Activated CD4-positive, CD25-positive, alpha-beta regulatory T cell treated with anti-CD3 and anti-CD28 coated beads, Interleukin-2, amount 50 U/mL, for 24 hours (primary cell): ENCODE results near the gene STK17B.

Experiments used
- ATAC-seq, 2 donors: fragments of 150-1000 bp; cut with Tn5 transposase; one replicate each; pipeline ENCODE4 v1.10.0; 2021; ENCODE audit warnings: mild to moderate bottlenecking in 1 of 2, moderate library complexity in 1 of 2

STK17B gene

GRCh38 chr2:196153480-196153879 is 17.9 kb downstream of the STK17B start:
- no peak for ATAC-seq

GRCh38 chr2:196149948-196150347 is 21.4 kb downstream of the STK17B start:
- peak; percentile 30 to 55 for ATAC-seq

GRCh38 chr2:196148736-196149135 is 22.6 kb downstream of the STK17B start:
- ATAC-seq, result no peak

GRCh38 chr2:196145256-196145655 is 26.1 kb downstream of the STK17B start:
- no peak for ATAC-seq

- ATAC-seq, result peak in 1 of 2 donors; percentile 22
Observed at GRCh38 chr2:196144513-196145126, 26.8 kb downstream of the STK17B start.

- peak; percentile 85 to 89 for ATAC-seq
Observed at GRCh38 chr2:196143730-196144131, 27.6 kb downstream of the STK17B start.

- no peak for ATAC-seq
Observed at GRCh38 chr2:196142825-196143224, 28.6 kb downstream of the STK17B start.

GRCh38 chr2:196140213-196140612 is 31.2 kb downstream of the STK17B start:
- ATAC-seq, result no peak

GRCh38 chr2:196137271-196137670 is 34.1 kb downstream of the STK17B start:
- no peak for ATAC-seq

- no peak for ATAC-seq
Observed at GRCh38 chr2:196136151-196136550, 35.2 kb downstream of the STK17B start.

- peak; percentile 36 to 51 for ATAC-seq
Observed at GRCh38 chr2:196131949-196132925, 39.1 kb downstream of the STK17B start.

- peak; percentile 47 to 61 for ATAC-seq
Observed at GRCh38 chr2:196131384-196131937, 39.9 kb downstream of the STK17B start.

GRCh38 chr2:196130039-196130825 is 41.1 kb downstream of the STK17B start:
- ATAC-seq, result no peak

GRCh38 chr2:196128749-196129148 is 42.6 kb downstream of the STK17B start:
- no peak for ATAC-seq

- no peak for ATAC-seq
Observed at GRCh38 chr2:196125596-196125995, 45.8 kb downstream of the STK17B start.

- ATAC-seq, result no peak
Observed at GRCh38 chr2:196123679-196124373, 47.6 kb downstream of the STK17B start.

- no peak for ATAC-seq
Observed at GRCh38 chr2:196119926-196120325, 51.5 kb downstream of the STK17B start.

- no peak for ATAC-seq
Observed at GRCh38 chr2:196117214-196117705, 54.1 kb downstream of the STK17B start.

- ATAC-seq, result no peak
Observed at GRCh38 chr2:196113061-196113974, 58.1 kb downstream of the STK17B start.

GRCh38 chr2:196112418-196113034 is 58.9 kb downstream of the STK17B start:
- no peak for ATAC-seq
